Caco-2 (cell line): ENCODE results near the gene WDPCP. TPM values are rescaled to one million over a fixed set of nuclear protein-coding genes. Genes with fewer than 3 reads are reported as not detected.

Source experiments
- BruUV-seq: library from RNA; stranded (reverse); fragments of 400-500 nt; replicated peaks from 2 replicates; lab custom pipeline; 2021; lab: Mats Ljungman, UMichigan
- CTCF ChIA-PET: fragments of 300-600 bp; sonication (Branson Sonifier 250); formaldehyde crosslinking; loops from one replicate; lab custom pipeline; 2022; ENCODE audit warnings: antibody characterized with exemption; lab: Charles Lee
- POLR2A ChIA-PET: fragments of 300-600 bp; sonication (Branson Sonifier 250); formaldehyde crosslinking; loops from one replicate; lab custom pipeline; 2022; ENCODE audit warnings: antibody characterized with exemption; lab: Charles Lee
- DNase-seq, 2 experiments: peaks; one replicate each; pipeline versions ENCODE4 v3.0.0 to v3.0.0-alpha.2; 2020 to 2022
- H3K27me3 ChIP-seq: replicated peaks from 2 replicates; pipeline ENCODE4 v1.6.0; 2011; ENCODE audit warnings: low read length; ENCODE audit not compliant: control insufficient read depth, insufficient read depth
- H3K36me3 ChIP-seq: 2 replicates; pipeline ENCODE4 v1.5.1; 2011; ENCODE audit warnings: low read length; ENCODE audit not compliant: control insufficient read depth, insufficient read depth
- H3K4me1 ChIP-seq: fragments of 250-450 bp; sonication (Bioruptor Pico); 2 replicates; pipeline ENCODE4 v1.5.1; 2020; ENCODE audit warnings: mild to moderate bottlenecking
- H3K4me3 ChIP-seq: 2 replicates; pipeline ENCODE4 v1.5.1; 2011; ENCODE audit warnings: low read depth, mild to moderate bottlenecking, control low read depth, low read length
- H3K9me3 ChIP-seq: fragments of 250-450 bp; sonication (Bioruptor Pico); 2 replicates; pipeline ENCODE4 v1.5.1; 2020; ENCODE audit warnings: mild to moderate bottlenecking, moderate library complexity
- H3K27ac Mint-ChIP-seq: one replicate; pipeline ENCODE4 v1.8.0; 2022; ENCODE audit warnings: mixed read lengths; ENCODE audit not compliant: unreplicated experiment
- H3K27me3 Mint-ChIP-seq: one replicate; pipeline ENCODE4 v1.8.0; 2022; ENCODE audit warnings: mixed read lengths; ENCODE audit not compliant: insufficient read depth, unreplicated experiment
- H3K36me3 Mint-ChIP-seq: one replicate; pipeline ENCODE4 v1.8.0; 2022; ENCODE audit warnings: mild to moderate bottlenecking, mixed read lengths; ENCODE audit not compliant: insufficient read depth, unreplicated experiment
- H3K4me1 Mint-ChIP-seq: one replicate; pipeline ENCODE4 v1.8.0; 2022; ENCODE audit warnings: low read depth, mixed read lengths; ENCODE audit not compliant: unreplicated experiment
- H3K4me3 Mint-ChIP-seq: one replicate; pipeline ENCODE4 v1.8.0; 2022; ENCODE audit warnings: mild to moderate bottlenecking, moderate library complexity, mixed read lengths; ENCODE audit not compliant: unreplicated experiment
- H3K9me3 Mint-ChIP-seq: one replicate; pipeline ENCODE4 v1.8.0; 2022; ENCODE audit warnings: mixed read lengths; ENCODE audit not compliant: unreplicated experiment
- intact Hi-C: fragments of 100-400 bp; cut with micrococcal nuclease; formaldehyde crosslinking; loops from one replicate; pipeline ENCODE4 v1.10.0; 2022; ENCODE audit not compliant: unreplicated experiment
- total RNA-seq: library from RNA; stranded (reverse); gene quantifications from 2 replicates; pipeline ENCODE4 v1.2.3, GENCODE V29; 2022
- TF ChIP-seq, protein P1 (sequence below), 2 experiments: fragments of 200-600 bp in 1 of 2; IDR thresholded peaks; 1 replicate in 1 of 2; 2 replicates in 1 of 2; pipeline versions ENCODE4 v1.5.1 to v1.8.0; 2011 to 2022; ENCODE audit warnings: antibody characterized with exemption in 1 of 2, control low read depth in 1 of 2, inconsistent platforms in 1 of 2, low read depth in 1 of 2, low read length in 1 of 2, mild to moderate bottlenecking in 1 of 2, moderate library complexity in 1 of 2; ENCODE audit not compliant: insufficient read depth in 1 of 2, severe bottlenecking in 1 of 2, unreplicated experiment in 1 of 2

The WDPCP gene
- total RNA-seq, 1 experiment from 2014 or later: 16.2 TPM

DNA sequence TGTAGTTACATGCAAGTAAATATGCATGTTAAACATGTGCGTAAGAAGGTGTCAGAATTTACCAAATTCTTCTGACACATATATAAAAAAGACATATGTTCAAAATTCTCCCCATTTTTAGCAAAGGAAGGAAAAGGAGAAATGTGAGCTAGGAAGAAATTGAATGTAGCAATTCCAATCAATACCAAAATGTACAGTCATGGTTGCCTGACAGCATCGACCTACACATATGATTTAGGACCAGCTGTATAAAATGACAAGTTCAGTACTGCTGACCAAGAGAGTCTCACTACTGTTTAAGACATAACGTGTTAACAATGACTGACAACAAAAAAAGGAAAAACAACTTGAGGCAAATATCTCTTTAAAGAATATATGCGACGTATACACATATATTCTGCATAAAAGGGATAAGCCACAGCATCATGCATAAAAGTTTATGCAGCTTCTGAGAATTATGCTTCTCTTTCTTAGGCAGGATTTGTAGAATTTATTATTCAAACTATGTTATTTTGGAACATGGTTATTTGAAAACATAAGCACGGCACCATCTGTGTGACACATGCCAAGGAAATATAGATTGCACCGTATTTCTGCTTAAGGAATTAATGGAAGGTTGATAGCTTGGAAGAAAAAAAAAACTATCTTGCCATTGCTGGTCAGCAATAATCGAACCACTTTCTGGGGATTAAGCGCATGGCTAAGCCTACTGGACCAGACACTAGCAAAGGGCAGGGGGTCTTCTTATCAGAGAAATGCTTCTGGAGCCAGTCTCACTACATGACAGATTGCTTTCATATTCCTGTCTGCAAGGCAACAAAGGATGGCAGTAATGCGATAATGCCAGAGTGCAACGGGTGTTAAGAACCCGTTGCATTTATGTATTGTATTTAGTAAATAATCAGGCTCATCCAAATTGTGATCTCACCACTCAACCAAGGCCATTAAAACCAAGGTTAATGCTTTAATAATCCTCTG lies 154.0 kb downstream of the WDPCP start:
- intact Hi-C loops: no loop called here
- no peak overlapping the region for H3K27ac Mint-ChIP-seq
- CTCF ChIA-PET: no interaction called here

DNA sequence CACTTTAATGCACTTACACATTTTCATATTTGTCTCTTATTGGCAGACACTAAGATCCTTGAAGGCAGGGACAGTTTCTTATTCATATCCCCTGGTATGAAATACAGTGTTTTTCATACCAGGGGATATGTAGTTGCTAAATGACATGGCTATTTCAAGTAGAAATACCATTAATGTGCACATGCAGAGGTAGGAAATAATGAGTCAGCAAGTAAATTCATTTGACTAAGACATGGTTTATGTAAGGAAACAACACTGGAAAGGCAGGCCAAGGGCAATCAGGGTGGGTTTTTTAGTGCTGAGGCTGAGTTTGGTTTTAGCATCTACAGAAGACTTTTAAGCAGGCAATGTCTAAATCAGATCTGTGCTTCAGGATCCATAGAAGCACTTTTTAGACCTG lies 155.9 kb downstream of the WDPCP start:
- intact Hi-C loops: no loop called here
- CTCF ChIA-PET: no interaction called here
- Histone ChIP-seq H3K9me3 (no peaks in the 10 kb centered on the region), H3K4me3 (no peak overlapping the region), H3K36me3 (no peaks in the 10 kb centered on the region), H3K27me3 (no peaks in the 10 kb centered on the region), H3K4me1 (no peaks in the 10 kb centered on the region)
- Mint-ChIP-seq H3K27ac (no peak overlapping the region), H3K27me3 (no peaks in the 10 kb centered on the region), H3K36me3 (no peaks in the 10 kb centered on the region), H3K4me3 (no peak overlapping the region), H3K9me3 (peaks cover 15% of the 10 kb centered on the region), H3K4me1 (no peaks in the 10 kb centered on the region)
- BruUV-seq: no TSS peak
- POLR2A ChIA-PET: no interaction called here
- no peak for DNase-seq
- TF ChIP-seq, protein P1, sequence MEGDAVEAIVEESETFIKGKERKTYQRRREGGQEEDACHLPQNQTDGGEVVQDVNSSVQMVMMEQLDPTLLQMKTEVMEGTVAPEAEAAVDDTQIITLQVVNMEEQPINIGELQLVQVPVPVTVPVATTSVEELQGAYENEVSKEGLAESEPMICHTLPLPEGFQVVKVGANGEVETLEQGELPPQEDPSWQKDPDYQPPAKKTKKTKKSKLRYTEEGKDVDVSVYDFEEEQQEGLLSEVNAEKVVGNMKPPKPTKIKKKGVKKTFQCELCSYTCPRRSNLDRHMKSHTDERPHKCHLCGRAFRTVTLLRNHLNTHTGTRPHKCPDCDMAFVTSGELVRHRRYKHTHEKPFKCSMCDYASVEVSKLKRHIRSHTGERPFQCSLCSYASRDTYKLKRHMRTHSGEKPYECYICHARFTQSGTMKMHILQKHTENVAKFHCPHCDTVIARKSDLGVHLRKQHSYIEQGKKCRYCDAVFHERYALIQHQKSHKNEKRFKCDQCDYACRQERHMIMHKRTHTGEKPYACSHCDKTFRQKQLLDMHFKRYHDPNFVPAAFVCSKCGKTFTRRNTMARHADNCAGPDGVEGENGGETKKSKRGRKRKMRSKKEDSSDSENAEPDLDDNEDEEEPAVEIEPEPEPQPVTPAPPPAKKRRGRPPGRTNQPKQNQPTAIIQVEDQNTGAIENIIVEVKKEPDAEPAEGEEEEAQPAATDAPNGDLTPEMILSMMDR (IDR thresholded peaks at IDR 0.05; ENCODE audit: insufficient read depth in 1 of 2, low read depth in 1 of 2, low read length in 1 of 2, severe bottlenecking in 1 of 2, unreplicated experiment in 1 of 2): no peak

More for the DNA sequence above, 154.0 kb downstream of the WDPCP start:
- Histone ChIP-seq H3K36me3 (no peaks in the 10 kb centered on the region), H3K4me1 (no peaks in the 10 kb centered on the region), H3K27me3 (no peaks in the 10 kb centered on the region), H3K9me3 (no peaks in the 10 kb centered on the region), H3K4me3 (no peak overlapping the region)
- Mint-ChIP-seq H3K36me3 (no peaks in the 10 kb centered on the region), H3K27me3 (no peaks in the 10 kb centered on the region), H3K4me1 (no peaks in the 10 kb centered on the region), H3K9me3 (peaks cover 7% of the 10 kb centered on the region), H3K4me3 (no peak overlapping the region)
- DNase-seq: no peak
- TF ChIP-seq, protein P1 (IDR thresholded peaks at IDR 0.05; ENCODE audit: insufficient read depth in 1 of 2, low read depth in 1 of 2, low read length in 1 of 2, severe bottlenecking in 1 of 2, unreplicated experiment in 1 of 2): no peak
- POLR2A ChIA-PET: no interaction called here
- BruUV-seq: no TSS peak

DNA sequence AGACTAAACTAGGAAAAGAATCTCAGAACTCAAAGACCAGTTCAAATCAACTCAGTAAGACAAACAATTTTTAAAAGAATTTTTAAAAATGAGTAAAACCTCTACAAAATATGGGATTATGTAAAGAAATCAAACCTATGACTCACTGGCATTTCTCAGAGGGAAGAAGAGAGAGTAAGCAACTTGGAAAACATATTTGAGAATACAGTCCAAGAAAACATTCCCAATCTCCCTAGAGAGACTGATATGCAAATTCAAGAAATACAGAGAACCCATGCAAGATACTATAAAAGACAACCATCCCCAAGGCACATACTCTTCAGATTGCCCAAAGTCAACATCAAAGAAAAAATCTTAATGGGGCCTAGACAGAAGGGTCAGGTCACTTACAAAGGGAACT lies 162.7 kb downstream of the WDPCP start:
- intact Hi-C loops: loop anchor here (10.0 kb wide), 1 partner anchor 641 kb away; no protein-coding TSS in a partner anchor
- DNase-seq: no peak
- Histone ChIP-seq H3K4me3 (no peak overlapping the region), H3K4me1 (no peaks in the 10 kb centered on the region), H3K9me3 (peaks cover 11% of the 10 kb centered on the region; the same call in 1 of the 2 replicates), H3K27me3 (no peaks in the 10 kb centered on the region), H3K36me3 (no peaks in the 10 kb centered on the region)
- TF ChIP-seq, protein P1 (IDR thresholded peaks at IDR 0.05; ENCODE audit: insufficient read depth in 1 of 2, low read depth in 1 of 2, low read length in 1 of 2, severe bottlenecking in 1 of 2, unreplicated experiment in 1 of 2): no peak
- Mint-ChIP-seq H3K4me3 (no peak overlapping the region), H3K27ac (no peak overlapping the region), H3K27me3 (no peaks in the 10 kb centered on the region), H3K9me3 (peaks cover 15% of the 10 kb centered on the region), H3K36me3 (no peaks in the 10 kb centered on the region), H3K4me1 (no peaks in the 10 kb centered on the region)
- ChIA-PET CTCF (no interaction called here), POLR2A (no interaction called here)
- BruUV-seq: no TSS peak
